ENCODE data around the gene ROBO2.

Gene ROBO2

GRCh38 chr3:77189684-77190083 lies 149.8 kb downstream of the ROBO2 start:
- DNase-seq (ENCODE audit: low spot score), result no peak

GRCh38 chr3:77190374-77190773 lies 150.5 kb downstream of the ROBO2 start:
- DNase-seq (ENCODE audit: low spot score), result no peak

DNA sequence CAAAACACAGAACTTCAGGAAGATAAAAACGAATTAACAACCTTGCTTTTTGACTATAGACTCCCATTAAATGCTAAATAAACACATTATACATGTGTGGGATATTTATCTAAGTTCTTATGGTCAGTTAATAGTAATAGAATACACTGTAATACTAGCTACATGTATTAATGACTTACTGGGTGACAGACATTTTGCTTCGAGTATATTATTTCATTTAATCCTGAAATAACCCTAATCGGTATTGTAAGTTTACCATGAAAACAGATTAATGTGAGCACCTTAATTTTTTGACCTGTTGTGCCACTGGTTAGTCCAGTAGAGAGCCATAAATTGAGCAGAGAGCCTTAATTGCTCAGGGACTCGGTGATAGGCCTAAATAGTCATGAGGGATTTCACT lies 151.1 kb downstream of the ROBO2 start:
- no peak for DNase-seq (ENCODE audit: low spot score)

- no peak for DNase-seq (ENCODE audit: low spot score)
Measured at GRCh38 chr3:77191640-77192039, 151.7 kb downstream of the ROBO2 start.

- no peak for DNase-seq (ENCODE audit: low spot score)
Measured at GRCh38 chr3:77195766-77196545, 156.1 kb downstream of the ROBO2 start.

DNA sequence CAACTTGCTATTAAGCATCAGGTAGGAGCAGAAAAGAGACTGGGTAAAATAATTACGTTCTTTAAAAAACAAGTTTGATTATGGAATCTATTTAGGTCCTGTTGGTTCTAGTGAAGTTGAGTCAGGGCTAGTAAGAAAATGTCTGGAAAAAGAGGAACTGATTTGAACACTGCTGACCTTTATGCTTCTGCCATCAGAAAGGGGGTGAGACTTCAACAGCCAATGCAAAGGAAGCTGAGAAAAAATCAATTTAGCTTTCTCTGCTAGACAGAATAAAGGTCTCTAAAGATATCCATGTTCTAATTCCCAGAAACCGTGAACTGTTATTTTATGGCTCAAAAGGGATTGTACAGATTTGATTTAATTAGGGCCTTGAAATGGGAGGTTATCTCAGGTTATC lies 157.5 kb downstream of the ROBO2 start:
- no peak for DNase-seq (ENCODE audit: low spot score)

DNA sequence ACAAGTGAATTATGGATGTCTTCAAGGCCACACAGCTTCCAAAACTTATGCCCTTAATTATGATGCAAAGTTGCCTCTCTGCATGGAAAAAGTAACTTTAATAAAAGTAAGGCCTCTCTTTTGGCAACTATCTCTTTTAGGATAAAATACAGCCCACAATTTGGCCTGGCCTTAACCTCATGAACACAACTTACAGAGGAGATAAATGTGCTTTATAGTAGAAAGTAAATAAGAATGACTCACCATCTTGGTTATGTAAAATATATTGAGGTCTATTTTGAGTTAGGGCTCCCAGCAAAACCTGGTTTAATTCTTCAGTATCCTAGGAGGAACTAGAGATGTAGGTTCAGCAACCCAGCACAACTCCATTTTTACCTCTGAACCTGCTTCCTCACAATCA lies 164.0 kb downstream of the ROBO2 start:
- DNase-seq (ENCODE audit: low spot score), result no peak

DNA sequence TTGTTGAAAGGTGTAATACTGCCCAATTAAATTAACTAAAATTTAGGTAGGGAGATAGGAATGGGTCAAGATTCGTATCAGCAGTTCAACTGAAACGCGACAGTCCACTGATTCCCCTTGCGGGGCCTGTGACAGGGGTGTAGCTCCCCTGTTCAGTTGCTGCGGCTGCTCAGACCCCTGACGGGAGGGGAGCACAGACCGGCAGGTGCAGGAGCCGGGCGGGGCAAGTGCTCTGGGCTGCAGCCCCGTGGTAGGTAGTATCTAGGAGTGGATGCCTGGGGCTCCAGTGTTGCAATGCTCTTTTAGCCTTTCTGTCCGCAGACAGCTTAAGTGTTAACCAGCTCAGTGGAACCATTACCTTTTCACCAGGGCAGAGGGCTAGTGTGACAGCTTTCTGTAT lies 164.9 kb downstream of the ROBO2 start:
- DNase-seq (ENCODE audit: low spot score), result no peak

GRCh38 chr3:77207753-77208152 lies 167.9 kb downstream of the ROBO2 start:
- no peak for DNase-seq (ENCODE audit: low spot score)

DNA sequence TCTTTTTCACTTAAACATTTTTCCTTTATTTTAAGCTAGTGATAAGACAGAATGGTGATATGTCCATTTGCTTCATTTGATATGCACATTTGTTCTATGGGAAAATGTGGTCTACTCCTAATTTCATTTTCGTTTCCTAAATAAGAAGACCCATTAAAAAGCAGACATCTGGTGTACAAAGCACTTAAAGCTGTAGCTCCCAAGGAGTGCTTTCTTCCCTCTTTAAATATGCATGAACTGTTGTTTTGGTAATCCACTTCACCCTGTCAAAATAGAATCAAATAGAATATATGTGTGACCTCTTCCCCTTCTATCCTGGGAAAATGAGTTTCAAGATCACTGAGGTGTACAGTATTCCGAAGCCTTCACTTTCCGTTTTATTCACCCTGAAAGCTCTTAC lies 182.8 kb downstream of the ROBO2 start:
- no peak for DNase-seq (ENCODE audit: low spot score)

- no peak for DNase-seq (ENCODE audit: low spot score)
Measured at GRCh38 chr3:77227567-77227966, 187.7 kb downstream of the ROBO2 start.

DNA sequence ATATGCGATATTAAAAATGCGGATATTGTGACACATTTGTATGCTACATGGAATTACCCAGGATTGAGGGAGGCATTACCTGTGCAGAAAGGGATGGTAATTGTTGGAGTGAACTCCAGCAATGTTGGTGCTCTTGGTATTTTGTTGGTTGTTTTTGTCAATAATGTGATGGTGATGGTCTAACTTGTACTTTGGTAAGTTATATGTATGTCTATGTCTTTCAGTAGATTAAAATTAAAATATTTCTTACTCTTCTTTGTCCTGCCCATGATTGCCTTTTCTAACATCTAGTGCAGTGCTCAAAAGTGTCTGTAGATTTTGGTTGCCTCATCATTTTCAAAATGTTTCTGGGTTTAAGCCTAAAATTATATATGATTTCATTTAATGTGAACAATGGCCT lies 192.7 kb downstream of the ROBO2 start:
- DNase-seq (ENCODE audit: low spot score), result no peak

DNA sequence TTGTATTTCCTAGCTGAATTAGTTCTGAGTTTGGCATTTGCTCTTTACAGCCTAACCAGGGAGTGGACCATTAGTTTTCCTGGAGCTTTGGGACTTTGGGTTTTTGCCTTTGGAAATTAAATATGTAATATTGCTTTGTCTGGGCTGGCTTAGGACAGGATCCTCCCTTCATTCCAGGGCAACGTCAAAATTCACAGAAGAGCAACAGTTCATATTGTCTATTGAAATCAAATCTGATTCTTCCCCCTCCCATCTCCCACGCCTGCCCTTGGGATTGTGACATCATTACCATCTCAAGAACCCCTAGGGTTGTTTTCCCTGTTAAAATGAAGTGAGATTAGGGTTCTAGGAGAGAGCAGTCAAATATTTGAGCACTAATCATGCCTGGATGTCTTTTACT lies 194.1 kb downstream of the ROBO2 start:
- no peak for DNase-seq (ENCODE audit: low spot score)

DNA sequence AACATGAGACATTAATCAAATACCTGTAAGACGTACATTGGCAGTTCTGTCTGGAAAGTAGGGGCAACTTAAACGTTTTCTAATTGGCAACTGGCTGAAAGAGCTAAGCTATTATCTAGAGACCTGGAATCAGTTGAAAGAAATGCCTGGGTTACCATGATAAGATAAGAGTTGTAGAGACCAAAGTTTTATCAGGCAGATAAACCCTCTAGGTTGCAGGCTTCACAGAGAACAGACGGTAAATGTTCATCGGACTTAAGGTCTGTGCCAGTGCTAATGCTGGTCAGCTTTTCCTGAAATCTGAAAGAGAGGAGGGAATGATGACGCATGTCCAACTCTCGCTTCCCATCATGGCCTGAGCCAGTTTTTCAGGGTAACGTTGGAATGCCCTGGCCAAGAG lies 196.2 kb downstream of the ROBO2 start:
- no peak for DNase-seq (ENCODE audit: low spot score)

- DNase-seq (ENCODE audit: low spot score), result no peak
Measured at GRCh38 chr3:77240072-77240650, 200.3 kb downstream of the ROBO2 start.

- no peak for DNase-seq (ENCODE audit: low spot score)
Measured at GRCh38 chr3:77242371-77242770, 202.5 kb downstream of the ROBO2 start.

DNA sequence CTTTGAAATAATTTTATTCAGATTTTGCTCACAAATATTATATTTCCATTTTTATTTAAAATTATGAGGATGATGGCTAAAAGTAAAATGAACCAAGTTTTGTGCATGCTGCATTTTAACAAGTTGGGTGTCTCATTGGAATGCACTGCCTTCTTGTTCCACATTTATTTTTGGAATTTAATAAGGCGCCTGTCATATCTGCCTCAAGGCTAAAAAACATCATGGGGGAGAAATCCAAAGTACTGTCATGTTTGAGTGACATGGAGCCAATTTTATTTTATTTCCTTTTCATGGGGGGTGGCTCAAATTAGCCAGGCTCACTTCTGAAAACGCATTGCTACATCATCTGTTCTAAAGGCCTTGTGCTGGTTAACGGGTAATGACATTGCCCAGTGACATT lies 205.1 kb downstream of the ROBO2 start:
- DNase-seq (ENCODE audit: low spot score), result no peak

- DNase-seq (ENCODE audit: low spot score), result no peak
Measured at GRCh38 chr3:77247061-77247460, 207.2 kb downstream of the ROBO2 start.

- no peak for DNase-seq (ENCODE audit: low spot score)
Measured at GRCh38 chr3:77247817-77248216, 207.9 kb downstream of the ROBO2 start.

DNA sequence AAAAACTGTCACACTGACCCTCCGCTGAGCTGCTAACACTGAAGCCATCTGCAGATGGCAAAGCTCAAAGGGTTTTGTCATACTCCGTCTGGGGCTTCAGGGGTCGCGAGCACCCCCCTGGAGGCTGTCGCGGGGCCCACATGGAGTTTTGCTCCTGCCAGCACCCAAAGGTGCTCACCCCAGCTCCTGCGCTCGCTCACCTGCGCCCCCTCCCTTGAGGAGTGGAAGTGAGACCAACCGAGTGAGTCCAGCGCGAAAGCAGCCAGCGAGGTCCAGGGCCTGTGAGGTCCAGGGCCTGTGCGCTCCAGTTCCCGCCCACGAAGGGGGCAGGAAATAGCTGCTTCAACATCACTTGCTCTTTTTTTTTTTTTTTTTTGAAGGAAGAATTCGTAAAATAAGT lies 208.5 kb downstream of the ROBO2 start:
- DNase-seq (ENCODE audit: low spot score), result no peak

DNA sequence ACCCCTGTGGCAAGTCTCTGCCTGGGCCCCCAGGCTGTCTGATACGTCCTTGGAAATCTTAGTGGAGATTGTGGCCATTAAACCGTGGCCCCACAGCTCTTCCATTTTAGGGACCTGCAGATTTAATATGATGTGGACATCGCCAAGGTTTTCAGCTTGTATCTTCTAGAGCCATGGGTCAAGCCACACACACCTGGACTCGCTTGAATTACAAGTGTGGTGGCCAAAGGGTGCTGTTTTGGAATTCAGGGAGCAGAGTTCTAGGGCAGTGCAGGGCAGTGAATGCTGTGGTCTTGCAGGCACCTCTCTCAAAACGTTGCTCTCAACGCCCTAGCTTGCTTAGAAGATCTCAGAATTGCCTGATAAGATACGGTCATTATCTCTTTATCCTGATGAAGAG lies 211.2 kb downstream of the ROBO2 start:
- DNase-seq (ENCODE audit: low spot score), result no peak

DNA sequence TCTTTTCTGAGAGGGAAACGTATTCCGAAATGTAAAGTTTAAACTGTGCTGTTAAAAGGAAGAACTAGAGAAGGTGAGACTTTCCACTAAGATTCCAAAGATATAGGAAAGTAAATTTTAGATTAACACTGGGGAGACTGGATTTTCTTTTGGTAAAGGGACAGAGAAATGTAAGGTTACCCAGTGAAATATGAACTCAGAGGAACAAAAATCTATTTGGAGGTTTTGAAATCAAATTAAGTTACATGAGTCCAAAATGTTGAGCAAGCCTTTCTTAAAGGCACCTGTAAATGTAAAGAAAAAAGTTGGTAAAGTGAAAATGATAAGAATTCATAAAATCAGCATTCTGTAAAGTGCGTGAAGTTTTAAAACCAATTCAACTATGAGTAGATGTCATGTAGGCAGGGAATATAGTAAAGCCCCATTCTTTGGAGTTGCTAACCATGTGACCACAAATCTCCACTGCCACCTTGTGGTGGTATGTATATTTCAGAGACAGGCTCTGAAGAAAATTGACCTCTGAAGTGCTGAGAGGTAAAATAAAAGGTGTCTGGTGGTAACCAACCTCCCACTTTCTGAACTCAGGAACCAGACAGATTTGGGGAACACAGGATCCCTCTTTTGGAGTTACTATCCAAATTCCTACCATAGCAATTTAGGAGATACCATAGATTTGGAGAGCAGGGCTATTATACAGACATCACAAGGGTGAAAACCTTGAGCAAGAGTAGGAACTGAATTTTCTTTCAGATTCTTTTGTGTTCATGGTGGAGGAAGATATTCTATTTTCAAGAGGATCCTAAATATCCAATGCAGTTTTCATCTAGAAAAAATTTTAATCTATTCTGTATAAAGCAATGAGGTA lies 215.3 kb downstream of the ROBO2 start:
- DNase-seq (ENCODE audit: low spot score), result peak; percentile 55

Data from NAMALWA (cell line).